GM12875 (cell line): ENCODE data around the gene KIFC1.

Source experiments
- H3K4me3 ChIP-seq: one replicate; pipeline ENCODE4 v1.5.1; 2011; ENCODE audit warnings: low read depth, low read length, control low read depth
- CTCF ChIP-seq: IDR thresholded peaks from 2 replicates; pipeline ENCODE4 v1.5.1; 2011; ENCODE audit warnings: low read depth, mild to moderate bottlenecking, control low read depth, inconsistent platforms, low read length, moderate library complexity, borderline replicate concordance; ENCODE audit not compliant: insufficient read depth

KIFC1 gene

DNA sequence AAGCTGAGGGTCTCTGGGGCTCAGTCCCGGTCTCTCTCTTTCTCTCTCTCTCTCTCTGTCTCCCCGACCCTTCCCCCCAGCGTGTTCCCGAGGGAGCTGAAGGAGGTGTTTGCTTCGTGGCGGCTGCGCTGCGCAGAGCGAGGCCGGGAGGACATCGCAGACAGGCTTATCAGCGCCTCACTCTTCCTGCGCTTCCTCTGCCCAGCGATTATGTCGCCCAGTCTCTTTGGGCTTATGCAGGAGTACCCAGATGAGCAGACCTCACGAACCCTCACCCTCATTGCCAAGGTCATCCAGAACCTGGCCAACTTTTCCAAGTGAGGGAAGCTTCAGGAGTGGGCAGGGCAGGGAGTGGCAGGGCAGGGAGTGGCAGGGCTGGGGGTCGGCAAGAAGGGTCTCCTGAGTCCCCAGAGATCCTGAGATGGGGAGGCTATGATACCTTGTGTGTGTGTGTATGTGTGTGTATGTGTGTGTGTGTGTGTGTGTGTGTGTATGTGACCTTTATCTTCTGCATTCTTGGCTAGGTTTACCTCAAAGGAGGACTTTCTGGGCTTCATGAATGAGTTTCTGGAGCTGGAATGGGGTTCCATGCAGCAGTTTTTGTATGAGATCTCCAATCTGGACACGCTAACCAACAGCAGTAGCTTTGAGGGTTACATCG lies 49.2 kb downstream of the KIFC1 start:
- TF ChIP-seq CTCF, result no peak
- H3K4me3 ChIP-seq, result no peak overlapping the region

- H3K4me3 ChIP-seq, result no peak overlapping the region
- no peak for TF ChIP-seq CTCF
Observed at GRCh38 chr6:33441457-33441856, 49.8 kb downstream of the KIFC1 start.

GRCh38 chr6:33442283-33442682 lies 50.7 kb downstream of the KIFC1 start:
- TF ChIP-seq CTCF, result no peak
- no peak overlapping the region for H3K4me3 ChIP-seq

DNA sequence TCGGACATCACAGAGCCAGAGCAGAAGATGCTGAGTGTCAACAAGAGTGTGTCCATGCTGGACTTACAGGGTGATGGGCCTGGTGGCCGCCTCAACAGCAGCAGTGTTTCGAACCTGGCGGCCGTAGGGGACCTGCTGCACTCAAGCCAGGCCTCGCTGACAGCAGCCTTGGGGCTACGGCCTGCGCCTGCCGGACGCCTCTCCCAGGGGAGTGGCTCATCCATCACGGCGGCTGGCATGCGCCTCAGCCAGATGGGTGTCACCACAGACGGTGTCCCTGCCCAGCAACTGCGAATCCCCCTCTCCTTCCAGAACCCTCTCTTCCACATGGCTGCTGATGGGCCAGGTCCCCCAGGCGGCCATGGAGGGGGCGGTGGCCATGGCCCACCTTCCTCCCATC lies 51.4 kb downstream of the KIFC1 start:
- TF ChIP-seq CTCF, result no peak
- H3K4me3 ChIP-seq, result no peak overlapping the region

DNA sequence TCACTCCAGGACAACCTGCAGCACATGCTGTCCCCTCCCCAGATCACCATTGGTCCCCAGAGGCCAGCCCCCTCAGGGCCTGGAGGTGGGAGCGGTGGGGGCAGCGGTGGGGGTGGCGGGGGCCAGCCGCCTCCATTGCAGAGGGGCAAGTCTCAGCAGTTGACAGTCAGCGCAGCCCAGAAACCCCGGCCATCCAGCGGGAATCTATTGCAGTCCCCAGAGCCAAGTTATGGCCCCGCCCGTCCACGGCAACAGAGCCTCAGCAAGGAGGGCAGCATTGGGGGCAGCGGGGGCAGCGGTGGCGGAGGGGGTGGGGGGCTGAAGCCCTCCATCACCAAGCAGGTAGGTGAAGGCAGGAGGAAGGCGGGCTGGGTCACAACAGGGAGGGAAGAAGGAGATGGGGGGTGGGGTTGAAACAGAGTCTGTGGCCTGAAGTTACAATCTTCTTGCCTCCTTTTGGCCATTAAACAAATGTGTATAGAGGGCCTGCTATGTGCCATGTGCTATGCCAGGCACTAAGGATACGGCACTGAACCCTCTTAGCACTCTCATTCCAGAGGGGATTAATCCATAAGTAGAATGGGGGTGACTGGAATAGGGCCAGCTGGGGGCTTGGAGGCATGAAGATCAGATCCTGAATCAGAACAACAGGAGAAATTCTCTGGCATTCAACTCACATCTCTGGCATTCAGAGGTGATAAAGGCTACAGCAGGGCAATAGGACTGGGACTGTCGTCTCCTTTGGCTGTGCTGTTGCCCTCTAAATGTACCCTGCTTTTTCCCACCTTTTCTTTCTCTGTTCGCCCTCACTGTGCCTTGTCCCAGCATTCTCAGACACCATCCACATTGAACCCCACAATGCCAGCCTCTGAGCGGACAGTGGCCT lies 52.2 kb downstream of the KIFC1 start:
- H3K4me3 ChIP-seq, result no peak overlapping the region
- no peak for TF ChIP-seq CTCF

DNA sequence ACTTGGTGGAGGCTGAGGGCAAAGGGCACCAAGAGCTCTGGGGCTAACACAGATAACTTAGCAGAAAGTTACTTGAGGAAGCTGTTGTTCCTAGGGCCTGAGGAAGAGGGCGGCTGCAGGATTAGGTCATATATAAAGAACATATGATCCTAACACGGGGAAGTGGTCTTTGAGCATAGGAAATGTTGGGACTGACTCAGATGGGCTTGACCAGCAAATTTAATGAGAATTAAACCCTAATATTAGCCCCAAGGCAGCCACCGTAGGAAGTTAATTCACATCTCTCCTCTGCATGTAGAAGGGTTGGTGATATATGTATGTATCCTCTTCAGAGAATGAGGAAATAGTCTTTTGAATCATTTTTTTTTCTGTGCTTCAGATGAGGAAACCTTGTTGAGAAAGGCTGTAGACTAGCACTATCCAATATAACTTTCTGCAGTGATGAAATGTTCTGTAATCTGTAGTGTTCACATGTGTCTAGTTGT lies 53.5 kb downstream of the KIFC1 start:
- no peak for TF ChIP-seq CTCF
- H3K4me3 ChIP-seq, result no peak overlapping the region
